ENCODE results near the gene C19orf47. TPM values are rescaled to one million over a fixed set of nuclear protein-coding genes. Genes with fewer than 3 reads are reported as not detected.

C19orf47 gene
- total RNA-seq, 1 donor from 2014 or later = 3.4 TPM

DNA sequence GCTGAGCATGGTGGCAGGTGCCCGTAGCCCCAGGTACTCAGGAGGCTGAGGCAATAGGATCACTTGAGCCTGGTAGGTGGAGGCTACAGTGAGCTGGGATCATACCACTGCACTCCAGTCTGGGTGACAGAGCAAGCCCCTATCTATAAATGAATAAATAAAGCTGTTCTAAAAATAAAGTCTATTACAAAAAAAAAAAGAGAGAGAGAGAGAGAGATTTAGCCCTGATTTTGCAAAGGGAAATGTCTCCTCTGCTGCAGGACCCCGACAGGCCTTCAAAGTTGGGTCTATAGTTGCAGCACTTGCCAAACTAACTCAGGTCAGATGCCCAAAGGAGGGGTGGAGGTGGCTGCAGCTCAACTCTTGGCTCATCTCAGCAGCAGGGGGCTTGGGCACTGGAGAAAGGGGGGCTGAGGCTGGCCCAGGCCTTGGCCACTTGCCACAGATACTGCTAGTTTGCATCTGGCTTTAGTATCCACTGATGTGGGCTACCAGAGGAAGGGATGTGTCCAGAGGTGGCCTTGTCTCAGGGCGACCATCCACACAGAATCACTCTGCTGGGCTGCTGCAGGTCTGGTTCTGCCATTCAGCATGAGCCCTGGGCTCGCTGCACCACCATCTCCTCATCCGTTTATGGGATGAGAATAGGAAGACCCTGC is 32.3 kb downstream of the C19orf47 start:
- DNase-seq (ENCODE audit: low spot score) = no peak

DNA sequence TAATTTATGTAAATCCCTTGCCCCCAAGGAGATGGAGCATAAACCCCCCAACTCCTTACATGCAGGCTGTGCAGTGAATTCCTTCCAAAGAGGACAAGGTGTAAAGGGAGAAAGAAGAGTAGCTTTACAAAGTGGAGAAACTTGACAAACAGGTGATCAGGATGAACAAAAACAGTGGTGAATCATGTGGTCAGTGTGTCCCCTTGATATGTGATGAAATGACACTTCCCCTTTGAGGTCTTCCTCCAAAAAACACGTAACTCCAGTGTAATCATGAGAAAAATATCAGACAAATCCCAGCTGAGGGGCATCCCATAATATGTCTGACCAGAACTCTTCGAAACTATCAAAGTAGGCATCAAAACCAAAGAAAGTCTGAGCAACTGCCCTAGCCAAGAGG is 33.5 kb downstream of the C19orf47 start:
- no peak for DNase-seq (ENCODE audit: low spot score)

DNA sequence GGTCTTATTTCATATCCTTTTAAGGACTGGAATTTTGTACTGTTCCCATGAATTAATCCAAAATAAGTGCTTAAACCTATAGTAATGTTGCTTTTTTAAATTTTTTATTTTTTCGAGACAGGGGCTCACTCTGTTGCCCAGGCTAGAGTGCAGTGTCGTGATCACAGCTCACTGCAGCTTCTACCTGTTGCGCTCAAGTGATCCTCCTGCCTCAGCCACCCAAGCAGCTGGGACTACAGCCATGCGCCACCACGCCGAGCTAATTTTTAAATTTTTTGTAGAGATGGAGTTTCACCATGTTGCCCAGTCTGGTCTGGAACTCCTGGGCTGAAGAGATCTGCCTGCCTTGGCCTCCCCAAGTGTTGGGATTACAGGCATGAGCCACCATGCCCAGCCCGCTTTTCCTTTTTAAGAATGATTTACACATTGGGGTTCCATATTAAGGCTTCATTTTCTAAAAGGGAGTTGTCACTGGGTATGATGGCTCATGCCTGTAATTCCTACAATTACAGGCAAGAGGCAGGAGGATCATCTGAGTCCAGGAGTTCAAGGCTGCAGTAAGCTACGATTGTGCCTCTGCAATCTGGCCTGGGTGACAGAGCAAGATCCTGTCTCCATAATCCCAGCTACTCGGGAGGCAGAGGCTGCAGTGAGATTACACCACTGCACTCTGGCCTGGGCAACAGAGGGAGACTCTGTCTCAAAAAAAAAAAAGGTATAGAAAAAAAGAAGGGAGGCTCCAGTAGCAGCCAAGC is 34.8 kb downstream of the C19orf47 start:
- no peak for DNase-seq (ENCODE audit: low spot score)

DNA sequence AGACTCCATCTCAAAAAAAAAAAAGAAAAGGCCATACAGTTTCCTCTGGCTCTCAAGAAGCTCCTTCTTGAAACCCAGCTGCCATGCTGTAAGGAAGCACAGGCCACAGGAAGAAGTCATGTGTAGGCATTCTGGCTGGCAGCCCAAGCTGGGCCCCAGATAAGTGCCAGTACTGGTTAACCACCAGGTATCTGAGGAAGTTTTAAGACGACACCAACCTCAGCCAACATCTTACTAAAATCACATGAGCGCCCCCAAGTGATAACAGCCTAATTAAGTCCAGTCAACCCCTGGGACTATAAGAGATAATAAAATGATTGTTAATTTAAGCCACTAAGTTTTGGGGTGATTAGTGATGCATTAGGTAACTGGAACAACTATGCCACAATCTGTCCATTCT is 35.7 kb downstream of the C19orf47 start:
- DNase-seq (ENCODE audit: low spot score) = no peak

DNA sequence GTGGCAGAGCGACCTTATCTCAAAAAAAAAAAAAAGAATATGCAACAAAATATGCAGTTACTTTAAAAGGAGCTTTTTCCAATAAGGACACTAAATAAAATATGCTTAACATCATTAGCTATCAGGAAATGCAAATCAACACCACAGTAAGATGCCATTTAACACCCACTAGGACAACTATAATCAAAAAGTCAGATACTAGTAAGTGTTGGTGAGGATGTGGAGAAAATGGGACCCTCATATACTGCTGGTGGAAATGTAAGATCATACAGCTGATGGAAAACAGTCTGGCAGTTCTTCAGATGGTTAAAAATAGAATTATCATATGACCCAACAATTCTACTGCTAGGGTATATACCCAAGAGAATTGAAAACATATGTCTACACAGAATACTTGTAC is 38.5 kb downstream of the C19orf47 start:
- no peak for DNase-seq (ENCODE audit: low spot score)

DNA sequence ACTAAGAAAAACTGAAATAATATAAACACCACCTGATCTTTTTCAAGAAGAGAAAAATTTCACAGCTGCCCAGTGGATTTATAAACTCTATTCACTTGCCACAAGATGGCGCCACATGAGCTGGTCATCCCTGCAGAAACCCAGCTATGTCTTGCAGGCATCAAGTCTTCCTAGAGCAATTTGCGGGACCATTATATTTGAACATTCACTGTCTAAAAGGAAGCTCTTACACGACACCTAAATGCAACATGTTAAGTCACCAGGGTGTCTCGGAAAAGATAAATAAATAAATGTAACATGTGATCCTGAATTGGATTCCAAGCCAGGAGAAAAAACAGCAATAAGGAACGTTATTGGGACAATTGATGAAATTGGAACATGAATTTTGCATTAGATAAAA is 42.8 kb downstream of the C19orf47 start:
- DNase-seq (ENCODE audit: low spot score) = peak; percentile 92

DNA sequence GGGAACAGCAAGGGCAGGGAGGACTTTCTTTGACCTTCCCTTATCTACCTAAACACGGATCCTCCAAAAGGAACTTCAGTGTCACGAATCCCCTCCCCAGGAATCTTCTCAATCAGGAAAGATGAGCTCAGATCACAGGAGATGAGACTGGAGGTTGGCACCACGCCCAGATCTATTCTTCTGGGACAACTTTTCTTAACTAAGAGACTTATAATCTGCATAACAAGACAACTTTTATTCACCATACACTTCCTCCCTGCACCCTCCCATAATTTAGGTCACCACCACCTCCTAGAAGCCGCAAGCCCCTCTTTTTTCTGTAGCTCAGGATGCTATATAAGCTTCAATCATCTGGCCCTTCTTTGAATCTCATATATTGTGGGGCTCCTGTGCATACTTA is 43.9 kb downstream of the C19orf47 start:
- no peak for DNase-seq (ENCODE audit: low spot score)

DNA sequence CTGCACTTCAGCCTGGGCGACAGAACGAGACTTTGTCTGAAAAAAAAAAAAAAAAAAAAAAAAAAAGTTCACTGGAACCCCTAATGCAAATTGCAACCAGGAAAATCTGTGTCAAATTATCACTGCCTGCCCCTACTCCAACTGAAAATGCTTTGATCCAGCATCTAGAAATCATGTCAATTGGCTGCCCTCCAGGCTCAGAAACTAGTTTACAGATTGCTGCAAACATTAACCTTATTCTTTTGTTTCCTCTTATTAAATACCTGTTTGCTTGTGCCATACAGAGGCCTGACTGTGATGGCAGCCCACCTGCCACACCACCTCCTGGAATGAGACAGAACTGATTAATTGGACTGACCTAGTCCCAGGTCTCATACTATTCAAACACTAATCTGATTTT is 44.4 kb downstream of the C19orf47 start:
- no peak for DNase-seq (ENCODE audit: low spot score)

DNA sequence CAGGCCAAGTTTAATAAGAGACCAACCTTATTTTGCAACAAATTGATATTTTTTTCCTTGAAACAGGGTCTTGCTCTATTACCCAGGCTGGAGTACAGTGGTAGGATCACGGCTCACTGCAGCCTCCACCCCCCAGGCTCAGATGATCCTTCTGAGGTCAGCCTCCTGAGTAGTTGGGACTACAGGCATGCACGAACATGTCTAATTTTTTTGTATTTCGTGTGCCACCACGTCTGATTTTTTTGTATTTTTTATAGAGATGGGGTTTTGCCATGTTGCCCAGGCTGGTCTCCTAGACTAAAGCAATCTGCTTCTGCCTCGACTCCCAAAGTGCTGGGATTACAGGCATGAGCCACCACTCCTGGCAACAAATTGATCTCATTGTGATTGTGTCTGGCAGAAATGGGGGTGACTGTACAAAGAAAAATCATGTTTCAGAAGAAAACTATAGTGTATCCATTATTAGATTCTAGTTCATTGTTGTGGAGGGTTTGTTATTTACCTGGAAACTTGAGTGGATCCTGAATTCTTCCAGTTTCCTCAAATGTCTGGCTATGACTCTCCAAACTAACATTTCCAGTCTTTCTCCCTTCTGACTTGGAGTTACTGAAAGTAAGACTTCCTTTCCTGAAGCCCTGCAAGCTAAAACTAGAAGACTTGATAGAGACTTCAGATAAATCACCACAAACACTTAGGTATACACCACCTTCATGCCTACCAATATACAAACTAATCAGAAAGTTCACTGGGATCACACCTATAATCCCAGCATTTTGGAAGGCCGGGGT is 45.8 kb downstream of the C19orf47 start:
- peak; percentile 25 for DNase-seq (ENCODE audit: low spot score)

DNA sequence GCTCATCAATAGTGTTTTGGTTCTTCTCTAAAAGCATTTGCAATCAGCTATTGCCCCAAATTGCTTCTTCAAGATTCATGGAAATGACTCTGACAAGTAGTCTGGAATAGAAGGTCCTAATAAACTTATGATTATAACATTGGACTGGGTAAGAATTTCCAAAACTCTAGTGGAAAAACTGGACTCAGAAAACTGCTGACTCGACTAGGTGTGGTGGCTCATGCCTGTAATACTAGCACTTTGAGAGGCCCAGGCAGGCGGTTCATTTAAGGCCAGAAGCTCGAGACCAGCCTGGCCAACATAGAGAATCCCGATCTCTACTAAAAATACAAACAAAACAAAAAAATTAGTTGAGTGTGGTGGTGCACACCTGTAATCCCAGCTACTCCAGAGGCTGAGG is 47.5 kb downstream of the C19orf47 start:
- DNase-seq (ENCODE audit: low spot score) = no peak

DNA sequence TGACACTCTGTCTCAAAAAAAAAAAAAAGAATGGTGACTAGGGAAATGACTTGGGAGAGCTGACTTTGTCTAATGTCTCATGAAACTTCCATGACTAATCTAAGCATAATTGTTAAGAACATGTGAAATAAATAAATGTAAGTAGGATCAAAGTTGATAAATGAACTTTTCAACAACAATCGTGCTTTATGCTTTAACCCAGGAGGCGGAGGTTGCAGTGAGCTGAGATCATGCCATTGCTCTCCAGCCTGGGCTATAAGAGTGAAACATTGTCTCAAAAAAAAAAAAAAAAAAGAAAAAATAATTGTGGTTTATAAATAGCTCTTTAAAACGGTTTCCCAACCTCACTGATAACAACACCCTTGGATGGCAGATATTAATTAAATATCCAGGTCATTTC is 50.2 kb downstream of the C19orf47 start:
- DNase-seq (ENCODE audit: low spot score) = no peak

DNA sequence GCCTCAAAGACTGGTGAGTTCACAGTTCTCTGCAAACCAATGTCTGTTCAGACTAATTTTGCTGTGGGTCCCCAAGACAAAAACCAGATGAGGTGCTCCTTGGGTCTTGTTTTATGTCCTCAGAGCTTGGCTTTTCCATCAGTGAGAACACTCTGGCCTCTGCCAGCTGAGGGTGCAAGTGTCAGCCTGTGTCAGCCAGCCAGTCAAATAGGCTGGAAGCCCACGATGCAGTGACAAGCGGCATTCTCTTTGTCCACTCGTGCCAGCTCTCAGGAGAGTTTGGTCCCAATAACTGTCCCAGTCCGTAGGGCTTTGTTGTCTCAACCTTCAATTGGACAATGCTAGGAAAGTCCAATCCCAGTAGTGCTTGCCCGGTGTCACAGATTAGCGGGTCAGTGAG is 53.6 kb downstream of the C19orf47 start:
- DNase-seq (ENCODE audit: low spot score) = no peak

DNA sequence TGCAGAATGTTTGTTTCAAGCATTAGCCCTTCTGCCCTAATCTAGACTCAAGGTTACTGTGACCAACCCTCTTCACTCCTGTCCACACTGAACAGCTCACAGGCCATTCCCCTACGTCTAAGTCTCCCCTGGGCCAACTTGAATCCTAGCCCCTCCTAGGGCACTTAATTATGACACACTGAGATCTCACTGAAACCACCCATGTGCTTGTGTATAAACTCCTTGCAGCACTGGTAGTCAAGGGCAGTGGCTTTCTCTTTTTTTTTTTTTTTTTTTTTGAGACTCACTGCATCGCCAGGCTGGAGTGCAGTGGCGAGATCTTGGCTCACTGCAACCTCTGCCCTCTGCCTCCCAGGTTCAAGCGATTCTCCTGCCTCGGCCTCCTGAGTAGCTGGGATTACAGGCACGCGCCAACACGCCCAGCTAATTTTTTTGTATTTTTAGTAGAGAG is 61.2 kb downstream of the C19orf47 start:
- no peak for DNase-seq (ENCODE audit: low spot score)

DNA sequence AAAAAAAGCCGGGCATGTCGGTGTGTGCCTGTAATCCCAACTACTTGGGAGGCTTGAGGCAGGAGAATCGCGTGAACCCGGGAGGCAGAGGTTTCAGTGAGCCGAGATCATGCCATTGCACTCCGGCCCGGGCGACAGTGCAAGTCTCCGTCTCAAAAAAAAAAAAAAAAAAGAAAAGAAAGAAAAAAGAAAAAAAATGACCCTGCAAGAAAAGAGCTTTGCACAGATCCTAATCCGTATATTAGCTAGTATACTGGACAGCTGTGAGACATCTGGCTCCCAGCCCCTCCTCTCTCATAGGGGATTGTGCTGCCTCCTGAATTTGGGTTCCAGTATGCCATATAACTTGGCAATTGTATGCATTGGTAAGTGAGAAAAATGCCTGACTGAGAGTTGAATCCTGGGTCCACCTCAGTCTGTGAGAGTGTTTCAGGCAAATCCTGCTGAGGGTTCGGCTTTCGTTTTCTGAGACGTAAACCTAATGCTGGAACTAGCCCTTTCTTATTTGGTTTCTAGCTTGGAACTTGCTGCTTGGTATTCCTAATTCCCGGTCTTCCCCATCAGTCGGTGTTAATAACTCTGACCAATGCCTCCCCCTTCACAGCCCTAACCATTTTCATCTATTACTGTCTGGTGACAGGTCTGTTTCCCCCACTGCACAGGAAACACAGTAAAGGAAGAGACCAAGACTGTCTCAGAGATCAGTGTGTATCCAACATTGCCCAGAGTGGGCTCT is 61.8 kb downstream of the C19orf47 start:
- DNase-seq (ENCODE audit: low spot score) = peak; percentile 41

DNA sequence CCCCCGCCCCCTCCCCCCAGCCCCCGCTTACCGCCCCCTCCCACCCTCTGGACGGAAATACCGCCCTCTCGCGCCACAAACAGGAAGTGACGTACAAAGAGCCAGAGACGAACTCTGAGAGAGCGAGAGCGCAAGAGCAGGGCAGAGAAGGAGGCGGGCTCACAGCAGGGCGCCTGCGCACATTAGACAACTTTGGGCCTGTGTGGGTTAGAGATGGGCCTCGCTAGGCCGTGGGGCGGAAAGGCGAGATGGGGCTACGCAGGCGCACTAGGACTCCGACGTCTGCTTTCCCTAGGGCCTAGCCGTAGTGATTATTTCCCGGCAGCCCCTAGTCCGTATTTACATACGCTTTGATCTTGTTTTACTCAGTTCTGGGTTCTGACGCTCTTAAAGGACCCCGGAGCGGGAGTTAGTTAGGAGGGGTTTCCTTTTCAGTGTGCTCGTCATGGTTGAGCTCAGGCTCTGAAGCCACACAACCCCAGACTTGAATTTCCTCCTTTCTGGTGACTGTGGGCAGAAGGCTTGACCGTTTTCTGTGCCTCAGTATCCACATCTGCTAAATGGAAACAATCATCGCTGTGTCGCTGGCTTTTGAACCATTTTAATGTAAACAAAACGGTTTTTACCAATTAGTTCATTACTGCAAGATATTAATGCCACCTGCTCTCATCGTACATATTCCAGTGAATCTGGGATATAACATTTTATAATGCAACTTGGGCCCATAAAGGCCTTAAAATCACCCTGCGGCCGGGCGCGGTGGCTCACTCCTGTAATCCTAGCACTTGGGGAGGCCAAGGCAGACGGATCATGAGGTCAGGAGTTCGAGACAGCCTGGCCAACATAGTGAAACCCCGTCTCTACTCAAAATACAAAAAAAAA is 62.6 kb downstream of the C19orf47 start:
- peak; percentile 100 for DNase-seq (ENCODE audit: low spot score)

DNA sequence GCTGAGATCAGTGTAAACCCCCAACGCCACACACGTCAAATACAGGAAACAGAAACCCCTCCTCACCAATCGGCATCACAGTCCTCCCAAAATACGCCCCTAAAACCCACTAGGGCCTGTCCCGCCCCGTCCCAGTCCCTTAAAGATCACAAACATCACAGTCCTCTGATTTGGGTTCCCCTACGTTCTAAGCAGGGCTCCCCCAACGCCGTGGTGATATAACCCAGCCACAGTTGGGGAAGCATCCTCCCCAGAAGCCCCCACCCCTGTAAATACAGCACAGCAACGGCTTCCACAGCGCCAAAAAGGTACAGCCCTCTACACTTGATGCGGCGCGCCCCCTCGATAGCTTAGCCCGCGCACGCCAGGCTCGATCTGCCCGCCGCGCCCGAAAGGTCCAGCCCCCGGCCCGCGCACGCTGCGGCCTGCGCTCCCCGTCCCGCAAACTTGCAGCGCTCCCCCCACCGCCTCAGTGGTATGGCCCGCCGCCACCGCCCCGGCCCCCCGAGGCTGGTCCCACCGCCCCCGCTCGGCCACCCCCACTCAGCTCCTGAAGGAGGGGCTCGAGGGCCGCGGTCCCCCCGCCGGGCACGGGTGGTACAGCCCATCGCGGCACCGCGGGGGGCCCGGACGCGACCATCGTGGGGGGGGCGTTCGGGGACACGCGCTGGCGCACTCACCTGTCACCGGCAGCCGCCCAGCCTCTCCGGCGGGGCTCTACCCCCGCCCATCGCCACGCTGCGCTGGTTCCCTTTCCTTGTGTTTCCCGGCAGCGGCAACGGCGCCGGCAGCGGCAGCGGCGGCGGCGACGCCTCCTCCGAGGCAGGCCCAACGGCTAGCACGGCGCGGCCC is 63.5 kb downstream of the C19orf47 start, which contains the start of gene AKT2:
Gene AKT2 (minus strand): TSS at position 845 of the 852 bp plus-strand sequence. CDS start 20,078 bp downstream, outside the sequence.
- peak; percentile 74 for DNase-seq (ENCODE audit: low spot score)

DNA sequence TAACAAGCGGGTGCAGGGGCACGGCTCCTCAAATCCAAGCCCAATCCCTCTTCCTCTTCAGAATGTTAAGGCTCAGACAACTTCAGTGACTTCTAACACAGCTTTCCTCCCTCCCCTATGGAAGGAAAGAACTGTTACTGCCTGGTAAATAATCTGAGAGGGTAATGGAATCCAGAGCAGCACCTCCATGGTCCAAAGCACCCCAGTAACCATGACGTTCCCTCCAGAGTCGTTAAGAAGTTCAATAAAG is 64.0 kb downstream of the C19orf47 start:
- DNase-seq (ENCODE audit: low spot score) = no peak

DNA sequence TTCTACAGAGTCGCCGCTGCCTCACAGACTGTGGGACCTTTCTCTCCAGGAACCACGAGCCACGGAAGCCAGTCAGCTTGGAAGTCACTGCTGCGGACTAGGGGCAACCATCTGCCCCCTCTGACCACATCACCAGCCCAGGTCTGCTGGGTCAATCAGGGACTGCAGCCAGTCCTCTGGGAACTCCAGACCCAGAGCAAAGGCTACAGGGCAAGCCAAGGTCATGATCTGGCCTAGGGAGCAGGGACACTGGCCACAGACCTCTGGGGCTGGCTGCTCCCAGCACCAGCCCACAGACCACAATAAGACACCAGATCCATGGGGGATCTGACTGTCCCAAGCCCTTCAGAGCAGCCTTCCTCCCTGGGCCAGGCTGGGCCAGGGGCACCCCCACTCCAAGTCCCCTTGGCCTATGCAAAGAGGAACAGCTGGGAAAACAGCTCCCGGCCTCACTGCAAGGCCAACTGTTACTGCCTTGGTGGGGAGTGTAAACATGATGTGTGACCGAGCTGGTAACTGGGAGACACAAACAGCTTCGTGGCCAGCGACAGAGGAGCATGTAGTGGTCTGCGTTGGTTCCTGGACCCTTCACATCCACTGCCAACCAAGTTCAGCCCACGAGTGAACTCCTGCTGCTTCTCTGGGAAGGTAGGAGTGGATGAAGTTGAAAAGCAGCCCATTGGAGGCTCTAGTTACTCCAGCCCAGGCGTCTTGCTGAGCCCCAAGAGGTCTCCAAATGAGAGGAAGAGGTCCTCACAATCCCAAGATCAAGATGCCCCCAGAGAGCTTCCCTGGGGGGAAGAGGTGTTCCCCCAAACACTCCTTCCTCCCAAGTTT is 64.6 kb downstream of the C19orf47 start:
- peak; percentile 11 for DNase-seq (ENCODE audit: low spot score)

DNA sequence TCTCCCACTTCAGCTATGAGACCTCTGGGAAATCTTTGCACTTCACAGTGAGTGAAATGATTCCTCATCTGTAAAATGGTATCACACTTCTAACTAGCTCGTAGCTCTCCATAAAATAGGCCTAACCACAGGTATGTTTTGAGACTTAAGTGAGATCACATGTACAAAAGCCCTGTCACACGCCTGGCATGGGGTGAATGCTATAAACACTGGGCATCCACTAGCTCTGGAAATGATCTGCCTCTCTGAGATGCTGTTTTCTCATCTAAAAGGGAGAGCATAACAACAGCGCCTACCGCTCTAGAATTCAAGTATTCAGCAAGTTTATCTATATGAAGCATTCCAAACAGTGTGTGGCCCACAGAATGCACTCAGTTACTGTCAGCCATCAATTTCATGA is 65.3 kb downstream of the C19orf47 start:
- no peak for DNase-seq (ENCODE audit: low spot score)
